ENCODE data around the gene ABCB1. TPM values are rescaled to one million over a fixed set of nuclear protein-coding genes. Genes with fewer than 3 reads are reported as not detected.

ABCB1 gene
- total and polyA plus RNA-seq, 2 of the 13 experiments (the other 11 are each of a cell fraction or from before 2014, with no cell fraction given): 42.8 to 52.6 TPM

GRCh38 chr7:87600130-87601124 is at the start of gene ABCB1 (continued):
- TF ChIP-seq AGO2 (optimal IDR thresholded peaks at IDR 0.05; ENCODE audit: low read depth, low read length) (peak; percentile 29), ZNF782 (CRISPR knock-in tag; IDR thresholded peaks at IDR 0.05; ENCODE audit: borderline replicate concordance) (peak; percentile 6; the same call in 1 of the 2 replicates), ZFYVE20 (CRISPR knock-in tag; IDR thresholded peaks at IDR 0.05; ENCODE audit: borderline replicate concordance, low read depth) (no peak), YY1 (IDR thresholded peaks at IDR 0.05; ENCODE audit: insufficient read depth, insufficient replicate concordance, low read depth, low read length) (no peak), RARG (CRISPR knock-in tag; IDR thresholded peaks at IDR 0.05; ENCODE audit: low read depth) (no peak), ZFP36 (IDR thresholded peaks at IDR 0.05; ENCODE audit: borderline replicate concordance, low read depth, low read length, partially characterized antibody) (no peak), CBFB (CRISPR knock-in tag; IDR thresholded peaks at IDR 0.05) (no peak), ZNF337 (CRISPR knock-in tag; IDR thresholded peaks at IDR 0.05; ENCODE audit: borderline replicate concordance, low read depth) (0 out of 2 replicates have a peak, but pooled peaks have one; percentile 29), SRSF9 (IDR thresholded peaks at IDR 0.05; ENCODE audit: borderline replicate concordance, insufficient read depth, low read depth, low read length, poor library complexity, severe bottlenecking) (no peak), ONECUT2 (CRISPR knock-in tag; IDR thresholded peaks at IDR 0.05) (no peak), FOXC1 (CRISPR knock-in tag; IDR thresholded peaks at IDR 0.05; ENCODE audit: borderline replicate concordance) (no peak), ARID2 (CRISPR knock-in tag; IDR thresholded peaks at IDR 0.05; ENCODE audit: borderline replicate concordance) (no peak), ZNF260 (CRISPR knock-in tag; IDR thresholded peaks at IDR 0.05; ENCODE audit: borderline replicate concordance, low read depth) (no peak), RNF2 (conservative IDR thresholded peaks at IDR 0.05; ENCODE audit: low read depth) (no peak), ZNF430 (CRISPR knock-in tag; IDR thresholded peaks at IDR 0.05) (no peak; the same call in 1 of the 2 replicates), ZBED4 (CRISPR knock-in tag; IDR thresholded peaks at IDR 0.05; ENCODE audit: borderline replicate concordance) (no peak), MATR3 (CRISPR knock-in tag; IDR thresholded peaks at IDR 0.05) (no peak), SMARCE1 (IDR thresholded peaks at IDR 0.05; ENCODE audit: borderline replicate concordance) (no peak), TOE1 (CRISPR knock-in tag; IDR thresholded peaks at IDR 0.05) (no peak), SNRNP70 (IDR thresholded peaks at IDR 0.05; ENCODE audit: low read depth, low read length) (no peak), ZNF414 (CRISPR knock-in tag; IDR thresholded peaks at IDR 0.05) (no peak), SP2 (CRISPR knock-in tag; IDR thresholded peaks at IDR 0.05) (no peak), ATF1 (CRISPR knock-in tag; IDR thresholded peaks at IDR 0.05) (no peak), KDM4B (CRISPR knock-in tag; IDR thresholded peaks at IDR 0.05) (peak; percentile 11; the same call in 1 of the 2 replicates), ZFP41 (CRISPR knock-in tag; IDR thresholded peaks at IDR 0.05; ENCODE audit: borderline replicate concordance) (no peak), ERF (CRISPR knock-in tag; IDR thresholded peaks at IDR 0.05) (no peak; the same call in 1 of the 2 replicates)
